Keratinocyte (primary cell): ENCODE measurements around the gene GRWD1. TPM values are rescaled to one million over a fixed set of nuclear protein-coding genes. Genes with fewer than 3 reads are reported as not detected.

ENCODE experiments used
- DNase-seq: peaks from one replicate; pipeline ENCODE4 v3.0.0-alpha.2; 2011; ENCODE audit warnings: low read depth, missing footprints, low spot score
- FAIRE-seq: peaks from 2 replicates; lab custom pipeline; 2011; peaks lifted over from hg19 to GRCh38; lab: Jason Lieb, UNC
- H2AFZ ChIP-seq: 2 replicates; pipeline ENCODE4 v1.6.0; 2012; ENCODE audit warnings: low read length, control low read depth, inconsistent platforms; ENCODE audit not compliant: control insufficient read depth
- H3K27ac ChIP-seq: 2 replicates; pipeline ENCODE4 v1.5.1; 2011; ENCODE audit warnings: low read length; ENCODE audit not compliant: control insufficient read depth, insufficient read depth
- H3K27me3 ChIP-seq: 3 replicates; pipeline ENCODE4 v1.6.0; 2011; ENCODE audit warnings: low read length; ENCODE audit not compliant: control insufficient read depth, insufficient read depth; ENCODE audit errors: extremely low read depth
- H3K36me3 ChIP-seq, 2 experiments: 2 replicates in 1 of 2; 3 replicates in 1 of 2; pipeline ENCODE4 v1.5.1; 2011; ENCODE audit warnings: low read length in 2 of 2, mild to moderate bottlenecking in 1 of 2; ENCODE audit not compliant: control insufficient read depth in 2 of 2, insufficient read depth in 2 of 2; ENCODE audit errors: extremely low read depth in 1 of 2
- H3K4me1 ChIP-seq: 3 replicates; pipeline ENCODE4 v1.5.1; 2011; ENCODE audit warnings: low read length; ENCODE audit not compliant: control insufficient read depth, insufficient read depth; ENCODE audit errors: extremely low read depth
- H3K4me2 ChIP-seq: 3 replicates; pipeline ENCODE4 v1.6.0; 2011; ENCODE audit warnings: low read depth, low read length; ENCODE audit not compliant: control insufficient read depth, insufficient read depth; ENCODE audit errors: extremely low read depth
- H3K4me3 ChIP-seq, 3 experiments: fragments of 200-600 bp in 1 of 3; sonication (generic) in 1 of 3; 2 replicates in 2 of 3; 3 replicates in 1 of 3; pipeline ENCODE4 v1.5.1; 2011 to 2016; ENCODE audit warnings: low read length in 3 of 3, mild to moderate bottlenecking in 3 of 3, control low read depth in 2 of 3, inconsistent platforms in 1 of 3, low read depth in 1 of 3, mixed read lengths in 1 of 3, mixed run types in 1 of 3, moderate library complexity in 1 of 3; ENCODE audit not compliant: control insufficient read depth in 2 of 3, insufficient read depth in 2 of 3; ENCODE audit errors: extremely low read depth in 1 of 3
- H3K79me2 ChIP-seq: 2 replicates; pipeline ENCODE4 v1.6.0; 2012; ENCODE audit warnings: low read length; ENCODE audit not compliant: control insufficient read depth, insufficient read depth
- H3K9ac ChIP-seq: 3 replicates; pipeline ENCODE4 v1.6.0; 2011; ENCODE audit warnings: low read length; ENCODE audit not compliant: control insufficient read depth, insufficient read depth; ENCODE audit errors: extremely low read depth
- H3K9me1 ChIP-seq: 3 replicates; pipeline ENCODE4 v1.6.0; 2011; ENCODE audit warnings: low read length; ENCODE audit not compliant: control insufficient read depth, insufficient read depth; ENCODE audit errors: extremely low read depth
- H3K9me3 ChIP-seq: 2 replicates; pipeline ENCODE4 v1.5.1; 2012; ENCODE audit warnings: low read depth, low read length; ENCODE audit not compliant: control insufficient read depth
- H4K20me1 ChIP-seq: 3 replicates; pipeline ENCODE4 v1.6.0; 2011; ENCODE audit warnings: low read length; ENCODE audit not compliant: control insufficient read depth, insufficient read depth; ENCODE audit errors: extremely low read depth
- CTCF ChIP-seq, 3 experiments: IDR thresholded peaks in 1 of 3; conservative IDR thresholded peaks in 1 of 3; optimal IDR thresholded peaks in 1 of 3; 2 replicates in 2 of 3; 3 replicates in 1 of 3; pipeline versions ENCODE3 to v1.5.1; 2011; ENCODE audit warnings: low read length in 3 of 3, mild to moderate bottlenecking in 3 of 3, moderate library complexity in 2 of 3, control low read depth in 1 of 3, inconsistent platforms in 1 of 3; ENCODE audit not compliant: insufficient read depth in 2 of 3; ENCODE audit errors: extremely low read depth in 1 of 3
- EZH2 ChIP-seq: IDR thresholded peaks from one replicate; pipeline ENCODE4 v1.6.1; 2012; ENCODE audit warnings: inconsistent platforms, mild to moderate bottlenecking, low read length, moderate library complexity
- dilution Hi-C: fragments of 300-500 bp; cut with MboI; formaldehyde crosslinking; loops from one replicate; pipeline ENCODE4 v1.7.0; 2020; ENCODE audit warnings: low sequenced_read_pairs; ENCODE audit not compliant: extremely low pct_ligation_motif_present
- polyA plus RNA-seq, 5 experiments: library from polyadenylated mRNA; depleted of rRNA in 3 of 5; stranded (reverse) in 3 of 5; stranded (forward) in 1 of 5; unstranded in 1 of 5; fragments of >200 nt; gene quantifications; 1 replicate in 1 of 5; 2 replicates in 3 of 5; 3 replicates in 1 of 5; pipeline versions ENCODE4 v1.2.1 to v1.2.3, GENCODE V29; 2011 to 2012; ENCODE audit warnings: missing spikeins in 2 of 5, low read depth in 1 of 5, low replicate concordance in 1 of 5

The GRWD1 gene
- polyA plus RNA-seq, 1 donor (not counting 4 experiments of a cell fraction or from before 2014, with no cell fraction given), result 26.1 TPM

- Histone ChIP-seq H3K4me1 (peaks cover 17% of the 10 kb centered on the region), H3K36me3 (peaks cover 39 to 42% of the 10 kb centered on the region in 2 experiments), H3K4me2 (peak overlapping the region; percentile 91), H3K79me2 (peaks cover 16% of the 10 kb centered on the region), H4K20me1 (peaks cover 5% of the 10 kb centered on the region), H3K27me3 (no peaks in the 10 kb centered on the region), H3K27ac (peak overlapping the region; percentile 35), H3K9me3 (no peaks in the 10 kb centered on the region), H3K9ac (peak overlapping the region; percentile 93), H3K4me3 (peak overlapping the region; percentile 75 to 87 (median 85)), H3K9me1 (no peaks in the 10 kb centered on the region), H2AFZ (no peak overlapping the region)
- FAIRE-seq (no peak), DNase-seq (no peak)
- no peak for TF ChIP-seq EZH2
- no peak for TF ChIP-seq CTCF (optimal IDR thresholded peaks at IDR 0.05 in 1 of 3, IDR thresholded peaks at IDR 0.05 in 1 of 3, conservative IDR thresholded peaks at IDR 0.05 in 1 of 3; ENCODE audit: extremely low read depth in 1 of 3, insufficient read depth in 2 of 3, low read length in 3 of 3)
- dilution Hi-C loops, result no loop called here
Observed at GRCh38 chr19:48469934-48470680, 24.3 kb downstream of the GRWD1 start.

- peaks cover 16% of the 10 kb centered on the region for H3K79me2 ChIP-seq
- no peak overlapping the region for H3K4me3 ChIP-seq
- H3K9me3 ChIP-seq, result no peaks in the 10 kb centered on the region
- FAIRE-seq, result no peak
- H3K36me3 ChIP-seq, result peaks cover 46 to 49% of the 10 kb centered on the region in 2 experiments
- H3K9me1 ChIP-seq, result no peaks in the 10 kb centered on the region
- TF ChIP-seq CTCF (optimal IDR thresholded peaks at IDR 0.05 in 1 of 3, IDR thresholded peaks at IDR 0.05 in 1 of 3, conservative IDR thresholded peaks at IDR 0.05 in 1 of 3; ENCODE audit: extremely low read depth in 1 of 3, insufficient read depth in 2 of 3, low read length in 3 of 3) (no peak), EZH2 (no peak)
- dilution Hi-C loops, result no loop called here
- no peak overlapping the region for H3K4me2 ChIP-seq
- no peak overlapping the region for H3K27ac ChIP-seq
- no peaks in the 10 kb centered on the region for H3K27me3 ChIP-seq
- H3K9ac ChIP-seq, result no peak overlapping the region
- peaks cover 17% of the 10 kb centered on the region for H3K4me1 ChIP-seq
- peaks cover 5% of the 10 kb centered on the region for H4K20me1 ChIP-seq
- no peak overlapping the region for H2AFZ ChIP-seq
- DNase-seq, result no peak
Observed at GRCh38 chr19:48470856-48471255, 25.1 kb downstream of the GRWD1 start.
